ENCODE data around the gene PROC.
"Not testable (repeated sequence)": the region's sequence is repeated elsewhere in the genome, so short reads cannot be mapped to it uniquely, and the experiment has no call there.

The PROC gene

GRCh38 chr2:127448526-127448925 is 30.3 kb downstream of the PROC start:
- CTCF ChIA-PET = no interaction called here
- POLR2A ChIA-PET = no interaction called here
- no peak for DNase-seq (ENCODE audit: extremely low spot score)
- TF ChIP-seq LEF1 (IDR thresholded peaks at IDR 0.05; ENCODE audit: borderline replicate concordance) (no peak), ARNT (IDR thresholded peaks at IDR 0.05) (no peak), CTBP1 (IDR thresholded peaks at IDR 0.05; ENCODE audit: borderline replicate concordance) (no peak), HDGF (IDR thresholded peaks at IDR 0.05; ENCODE audit: borderline replicate concordance) (no peak), NFRKB (IDR thresholded peaks at IDR 0.05) (no peak), ELF4 (IDR thresholded peaks at IDR 0.05) (no peak), SP1 (IDR thresholded peaks at IDR 0.05) (no peak), TARDBP (IDR thresholded peaks at IDR 0.05) (no peak), FOXM1 (IDR thresholded peaks at IDR 0.05; ENCODE audit: borderline replicate concordance) (no peak), FOXK2 (IDR thresholded peaks at IDR 0.05) (no peak), FOXA1 (IDR thresholded peaks at IDR 0.05) (no peak), PKNOX1 (IDR thresholded peaks at IDR 0.05) (no peak), BHLHE40 (IDR thresholded peaks at IDR 0.05; ENCODE audit: borderline replicate concordance) (no peak), ZNF384 (IDR thresholded peaks at IDR 0.05) (no peak), L3MBTL2 (conservative IDR thresholded peaks at IDR 0.05) (no peak), SUZ12 (IDR thresholded peaks at IDR 0.05) (no peak)

- DNase-seq (ENCODE audit: extremely low spot score) = no peak
- POLR2A ChIA-PET = no interaction called here
- TF ChIP-seq SP1 (IDR thresholded peaks at IDR 0.05) = no peak
- TF ChIP-seq ARNT (IDR thresholded peaks at IDR 0.05) = no peak
- TF ChIP-seq ZNF384 (IDR thresholded peaks at IDR 0.05) = no peak
- no peak for TF ChIP-seq SUZ12 (IDR thresholded peaks at IDR 0.05)
- TF ChIP-seq FOXK2 (IDR thresholded peaks at IDR 0.05) = no peak
- CTCF ChIA-PET = no interaction called here
Observed at GRCh38 chr2:127449414-127449813, 31.2 kb downstream of the PROC start.

GRCh38 chr2:127449898-127450297 is 31.7 kb downstream of the PROC start:
- CTCF ChIA-PET = no interaction called here
- TF ChIP-seq ARNT (IDR thresholded peaks at IDR 0.05) (no peak), SUZ12 (IDR thresholded peaks at IDR 0.05) (no peak), PKNOX1 (IDR thresholded peaks at IDR 0.05) (no peak), ZNF384 (IDR thresholded peaks at IDR 0.05) (no peak), ELF4 (IDR thresholded peaks at IDR 0.05) (no peak)
- DNase-seq (ENCODE audit: extremely low spot score) = no peak
- POLR2A ChIA-PET = no interaction called here

- POLR2A ChIA-PET = no interaction called here
- TF ChIP-seq TARDBP (IDR thresholded peaks at IDR 0.05) (no peak), PKNOX1 (IDR thresholded peaks at IDR 0.05) (no peak), SP1 (IDR thresholded peaks at IDR 0.05) (no peak), SUZ12 (IDR thresholded peaks at IDR 0.05) (no peak), BHLHE40 (IDR thresholded peaks at IDR 0.05; ENCODE audit: borderline replicate concordance) (no peak), FOXA1 (IDR thresholded peaks at IDR 0.05) (no peak)
- CTCF ChIA-PET = interaction anchor here (0.6 kb wide), 2 partner anchors 75 to 250 kb away, joined by 5 to 7 read pairs; no protein-coding TSS in a partner anchor
- no peak for DNase-seq (ENCODE audit: extremely low spot score)
Observed at GRCh38 chr2:127451981-127452380, 33.8 kb downstream of the PROC start.

GRCh38 chr2:127452423-127452822 is 34.2 kb downstream of the PROC start:
- DNase-seq (ENCODE audit: extremely low spot score); POLR2A ChIA-PET: not testable (repeated sequence)
- CTCF ChIA-PET = interaction anchor here (0.6 kb wide), 1 partner anchor 75 kb away, joined by 5 read pairs; no protein-coding TSS in a partner anchor

GRCh38 chr2:127453013-127453391 is 34.8 kb downstream of the PROC start:
- no peak for TF ChIP-seq L3MBTL2 (conservative IDR thresholded peaks at IDR 0.05)
- no peak for TF ChIP-seq ELF4 (IDR thresholded peaks at IDR 0.05)
- TF ChIP-seq SUZ12 (IDR thresholded peaks at IDR 0.05) = no peak
- TF ChIP-seq ARNT (IDR thresholded peaks at IDR 0.05) = no peak
- no peak for TF ChIP-seq LEF1 (IDR thresholded peaks at IDR 0.05; ENCODE audit: borderline replicate concordance)
- TF ChIP-seq FOXA1 (IDR thresholded peaks at IDR 0.05) = no peak
- no peak for TF ChIP-seq HDGF (IDR thresholded peaks at IDR 0.05; ENCODE audit: borderline replicate concordance)
- no peak for TF ChIP-seq FOXM1 (IDR thresholded peaks at IDR 0.05; ENCODE audit: borderline replicate concordance)
- TF ChIP-seq PKNOX1 (IDR thresholded peaks at IDR 0.05) = no peak
- TF ChIP-seq NFRKB (IDR thresholded peaks at IDR 0.05) = no peak
- no peak for TF ChIP-seq TARDBP (IDR thresholded peaks at IDR 0.05)
- no peak for TF ChIP-seq ZNF384 (IDR thresholded peaks at IDR 0.05)
- no peak for TF ChIP-seq BHLHE40 (IDR thresholded peaks at IDR 0.05; ENCODE audit: borderline replicate concordance)
- no peak for TF ChIP-seq CTBP1 (IDR thresholded peaks at IDR 0.05; ENCODE audit: borderline replicate concordance)
- ChIA-PET POLR2A (interaction anchor here (2.0 kb wide), 1 partner anchor 159 kb away, joined by 6 read pairs; the partner anchor contains the start of gene ERCC3), CTCF (no interaction called here)
- no peak for DNase-seq (ENCODE audit: extremely low spot score)

Measured in HEK293T (cell line).